Skeletal muscle satellite cell (primary cell): ENCODE measurements around the gene SV2B.

Experiments
- H3K27me3 ChIP-seq: 2 replicates; pipeline ENCODE4 v1.7.0; 2013; ENCODE audit warnings: low read length; ENCODE audit not compliant: control insufficient read depth, insufficient read depth
- H3K36me3 ChIP-seq: 2 replicates; pipeline ENCODE4 v1.7.0; 2013; ENCODE audit warnings: mild to moderate bottlenecking, control low read depth, low read length; ENCODE audit not compliant: insufficient read depth
- H3K4me1 ChIP-seq: 2 replicates; pipeline ENCODE4 v1.7.0; 2013; ENCODE audit warnings: low read length; ENCODE audit not compliant: control insufficient read depth, insufficient read depth
- H3K4me2 ChIP-seq: 2 replicates; pipeline ENCODE4 v1.7.0; 2013; ENCODE audit warnings: mild to moderate bottlenecking, low read length
- H3K4me3 ChIP-seq: 2 replicates; pipeline ENCODE4 v1.7.0; 2013; ENCODE audit warnings: low read length
- H3K9ac ChIP-seq: 2 replicates; pipeline ENCODE4 v1.7.0; 2013; ENCODE audit warnings: mild to moderate bottlenecking, low read depth, low read length, moderate library complexity
- H3K9me3 ChIP-seq: replicated peaks from 2 replicates; pipeline ENCODE4 v1.7.0; 2013; ENCODE audit warnings: mild to moderate bottlenecking, control low read depth, low read length

SV2B gene

DNA sequence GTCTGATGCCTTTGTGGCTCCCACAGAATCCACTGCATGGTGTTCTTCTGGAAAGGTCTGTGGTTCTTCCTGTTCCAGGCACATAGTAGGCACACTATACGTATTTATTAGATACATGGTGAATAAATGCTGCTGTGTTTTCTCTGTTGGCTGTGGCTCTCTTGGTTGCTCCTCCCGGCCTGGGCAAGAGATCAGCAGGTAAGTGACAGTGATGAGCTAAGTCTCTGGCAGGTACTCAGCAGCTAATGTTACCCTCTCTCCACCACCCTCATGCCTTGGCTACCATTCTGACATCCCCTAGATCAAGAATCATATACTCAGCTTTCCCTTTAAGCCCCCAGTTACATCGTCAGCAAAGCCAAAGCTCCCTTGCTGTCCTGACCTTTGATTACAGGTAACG, 8.4 kb downstream of the SV2B start:
- no peaks in the 10 kb centered on the region for H3K36me3 ChIP-seq
- no peaks in the 10 kb centered on the region for H3K9me3 ChIP-seq
- H3K9ac ChIP-seq = no peak overlapping the region
- no peak overlapping the region for H3K4me2 ChIP-seq
- no peak overlapping the region for H3K4me3 ChIP-seq
- peaks cover 6% of the 10 kb centered on the region for H3K27me3 ChIP-seq
- no peaks in the 10 kb centered on the region for H3K4me1 ChIP-seq

DNA sequence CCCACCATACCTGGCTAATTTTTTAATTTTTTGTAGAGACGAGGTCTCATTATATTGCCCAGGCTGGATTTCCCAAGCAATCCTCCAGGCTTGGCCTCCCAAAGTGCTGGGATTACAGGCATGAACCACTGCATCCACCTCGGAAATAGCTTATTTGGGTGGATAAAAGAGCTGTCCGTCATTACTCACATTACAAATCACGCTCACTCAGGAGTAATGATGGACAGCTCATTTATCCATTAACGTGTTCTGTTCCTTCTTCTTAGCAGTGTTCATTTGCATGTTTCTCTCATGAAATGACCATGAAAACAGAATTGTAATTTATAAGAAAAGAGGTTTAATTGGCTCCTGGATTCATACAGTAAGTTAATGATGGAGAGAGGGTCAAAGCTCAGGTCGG, 9.8 kb downstream of the SV2B start:
- H3K36me3 ChIP-seq = no peaks in the 10 kb centered on the region
- no peak overlapping the region for H3K4me3 ChIP-seq
- H3K27me3 ChIP-seq = no peaks in the 10 kb centered on the region
- H3K9me3 ChIP-seq = no peaks in the 10 kb centered on the region
- no peaks in the 10 kb centered on the region for H3K4me1 ChIP-seq
- no peak overlapping the region for H3K9ac ChIP-seq
- no peak overlapping the region for H3K4me2 ChIP-seq

DNA sequence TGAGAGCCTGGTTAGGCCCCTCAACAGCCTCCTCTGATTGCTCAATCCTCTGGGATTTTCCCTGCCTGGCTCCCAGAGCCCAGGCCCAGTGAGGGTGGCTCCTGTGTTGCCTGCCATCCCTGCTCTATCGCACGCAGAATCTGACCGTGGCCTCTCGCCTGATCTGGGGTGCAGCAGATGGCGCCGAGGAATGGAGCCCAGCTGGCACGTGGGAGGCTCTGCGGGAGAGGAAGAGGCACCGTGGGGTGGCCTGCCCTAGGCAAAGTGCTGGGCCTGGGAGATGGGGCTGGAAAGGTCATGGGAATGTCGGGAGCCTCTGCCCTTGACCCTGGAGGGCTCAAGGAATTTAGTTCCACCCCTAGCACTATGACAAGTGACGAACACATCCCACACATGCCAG, 10.3 kb downstream of the SV2B start:
- Histone ChIP-seq H3K9me3 (no peaks in the 10 kb centered on the region), H3K27me3 (no peaks in the 10 kb centered on the region), H3K4me1 (no peaks in the 10 kb centered on the region), H3K4me2 (no peak overlapping the region), H3K36me3 (no peaks in the 10 kb centered on the region), H3K4me3 (no peak overlapping the region), H3K9ac (no peak overlapping the region)

DNA sequence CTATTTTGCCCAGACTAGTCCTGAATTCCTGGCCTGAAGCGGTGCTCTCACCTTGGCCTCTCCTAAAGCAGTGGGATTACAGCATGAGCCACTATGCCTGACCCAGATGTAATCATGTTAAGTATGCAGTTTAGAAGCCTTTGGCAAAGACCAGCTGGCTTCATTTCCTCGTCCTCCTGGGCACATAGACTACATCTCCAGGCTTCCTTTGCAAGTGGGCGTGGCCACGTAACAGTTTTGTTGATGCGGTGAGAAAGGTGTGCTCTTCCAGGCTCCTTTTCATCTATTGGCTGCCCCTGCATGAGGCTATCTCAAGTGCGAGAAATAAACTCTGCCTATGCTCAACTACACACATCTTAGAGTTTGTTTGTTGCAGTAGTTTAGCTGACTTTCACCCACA, 13.0 kb downstream of the SV2B start:
- no peaks in the 10 kb centered on the region for H3K36me3 ChIP-seq
- no peak overlapping the region for H3K4me3 ChIP-seq
- no peak overlapping the region for H3K4me2 ChIP-seq
- no peaks in the 10 kb centered on the region for H3K27me3 ChIP-seq
- no peak overlapping the region for H3K9ac ChIP-seq
- no peaks in the 10 kb centered on the region for H3K9me3 ChIP-seq
- H3K4me1 ChIP-seq = no peaks in the 10 kb centered on the region

DNA sequence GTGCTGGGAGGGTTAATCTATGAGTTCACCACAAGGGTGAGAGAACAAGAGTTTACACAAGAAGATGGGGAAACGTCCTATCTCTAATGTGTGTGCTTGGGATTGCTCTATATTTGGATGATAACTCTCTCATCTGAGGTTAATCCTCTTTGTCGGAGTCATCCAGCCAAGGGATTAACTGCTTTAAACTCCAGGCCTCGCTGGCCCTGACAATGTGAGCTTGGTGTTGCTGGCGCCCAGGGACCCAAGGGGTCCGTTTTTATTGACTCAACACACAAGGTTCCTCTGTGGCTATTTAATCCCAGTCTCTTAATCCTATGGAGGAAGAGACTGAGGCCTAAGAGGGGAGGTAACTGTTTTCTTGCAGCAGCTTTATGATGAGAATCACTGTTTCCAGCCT, 14.2 kb downstream of the SV2B start:
- Histone ChIP-seq H3K27me3 (no peaks in the 10 kb centered on the region), H3K9ac (no peak overlapping the region), H3K4me1 (no peaks in the 10 kb centered on the region), H3K36me3 (no peaks in the 10 kb centered on the region), H3K9me3 (no peaks in the 10 kb centered on the region), H3K4me2 (no peak overlapping the region), H3K4me3 (no peak overlapping the region)

DNA sequence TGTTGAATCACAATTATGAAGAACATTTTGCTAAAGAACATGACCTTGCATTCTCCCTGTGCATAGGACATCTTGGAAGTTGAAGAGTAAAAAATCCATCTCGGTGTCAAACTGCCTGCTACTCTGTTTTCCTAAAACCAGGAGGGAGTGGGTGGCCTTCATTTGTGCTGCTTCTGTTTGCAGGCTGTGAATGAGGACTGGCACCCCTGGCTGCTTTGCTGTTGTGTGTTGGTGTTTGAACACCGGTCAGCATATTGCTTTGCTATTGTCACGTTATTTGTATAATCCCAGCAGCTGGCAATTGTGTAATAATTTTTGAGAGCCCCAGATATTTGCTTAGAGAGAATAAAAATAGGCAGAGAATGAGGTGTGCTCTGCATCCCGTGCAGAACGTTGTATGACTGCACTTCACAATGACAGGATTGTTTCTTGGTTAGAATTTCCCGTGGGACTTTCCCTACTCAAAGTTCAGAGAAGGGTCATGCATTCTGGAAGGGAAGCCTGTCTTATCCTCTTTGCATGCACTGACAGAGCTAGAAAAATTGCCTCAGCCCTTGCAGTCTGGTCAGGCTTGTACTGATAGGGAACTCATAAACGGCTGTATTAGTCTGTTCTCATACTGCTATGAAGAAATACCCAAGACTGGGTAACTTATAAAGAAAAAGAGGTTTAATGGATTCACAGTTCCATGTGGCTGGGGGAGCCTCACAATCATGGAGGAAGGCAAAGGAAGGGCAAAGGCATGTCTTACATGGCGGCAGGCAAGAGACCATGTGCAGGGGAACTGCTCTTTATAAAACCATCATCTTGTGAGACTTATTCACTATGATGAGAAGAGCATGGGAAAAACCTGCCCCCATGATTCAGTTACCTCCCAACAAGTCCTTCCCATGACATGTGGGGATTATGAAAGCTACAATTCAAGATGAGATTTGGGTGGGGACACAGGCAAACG, 16.3 kb downstream of the SV2B start:
- Histone ChIP-seq H3K4me2 (no peak overlapping the region), H3K4me1 (no peaks in the 10 kb centered on the region), H3K4me3 (no peak overlapping the region), H3K9ac (no peak overlapping the region), H3K9me3 (no peaks in the 10 kb centered on the region), H3K36me3 (no peaks in the 10 kb centered on the region), H3K27me3 (no peaks in the 10 kb centered on the region)

DNA sequence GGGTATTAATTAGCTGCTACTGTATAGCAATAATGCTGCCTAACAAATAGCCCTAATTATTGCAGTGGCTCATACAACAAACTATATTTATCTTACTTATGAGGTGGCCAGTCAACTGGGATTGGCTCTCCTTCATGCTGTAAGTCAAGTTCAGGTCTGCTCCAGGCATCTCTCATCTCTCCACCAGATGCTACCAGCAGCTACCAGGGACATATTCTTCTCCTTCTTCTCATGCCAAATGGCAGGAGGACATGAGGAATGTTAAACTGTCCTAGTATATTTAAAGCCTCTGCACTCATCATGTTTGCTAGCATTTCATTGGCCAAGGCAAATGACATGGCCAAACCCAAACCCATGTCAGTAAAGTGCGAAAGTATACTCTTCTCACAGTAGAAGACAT, 17.3 kb downstream of the SV2B start:
- H3K36me3 ChIP-seq = no peaks in the 10 kb centered on the region
- H3K9ac ChIP-seq = no peak overlapping the region
- H3K27me3 ChIP-seq = peaks cover 2% of the 10 kb centered on the region
- H3K4me3 ChIP-seq = no peak overlapping the region
- H3K9me3 ChIP-seq = no peaks in the 10 kb centered on the region
- no peaks in the 10 kb centered on the region for H3K4me1 ChIP-seq
- H3K4me2 ChIP-seq = no peak overlapping the region

DNA sequence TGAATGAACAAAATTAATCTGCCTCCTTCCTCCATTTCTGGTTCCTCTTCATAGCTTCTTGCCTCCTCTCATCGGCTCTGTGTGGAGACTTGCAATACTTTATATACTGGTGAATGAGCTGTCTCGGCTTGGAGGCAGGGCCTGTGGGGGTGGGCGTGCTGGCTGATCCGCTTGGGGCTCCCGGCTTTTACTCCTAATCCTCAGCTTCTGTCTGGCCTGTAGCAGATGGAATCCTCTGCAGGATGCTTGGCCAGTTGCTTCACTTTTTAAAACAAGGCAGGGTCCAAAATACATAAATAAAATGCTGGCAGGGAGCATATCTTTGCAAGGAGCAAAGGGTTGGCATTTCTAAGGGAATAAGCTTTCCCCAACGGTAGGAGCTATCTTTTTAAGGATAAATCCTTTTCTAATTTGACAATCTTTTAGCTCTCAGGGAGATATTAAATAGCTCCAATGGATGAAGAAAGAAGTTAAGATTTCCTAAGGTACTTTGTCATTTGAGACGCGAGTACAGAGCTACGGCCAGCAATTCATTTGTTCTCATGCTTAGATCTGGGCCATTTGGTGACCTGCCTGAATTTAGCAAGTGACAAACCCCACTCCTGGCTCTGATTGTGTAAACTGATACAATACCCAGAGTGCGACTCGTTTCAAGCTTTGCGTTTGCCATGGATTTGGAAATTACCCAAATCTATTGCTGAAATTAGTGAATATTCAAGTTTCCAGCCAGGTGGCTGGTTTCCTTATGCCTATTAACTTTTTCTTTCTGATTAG, 18.9 kb downstream of the SV2B start:
- H3K4me2 ChIP-seq = no peak overlapping the region
- no peaks in the 10 kb centered on the region for H3K9me3 ChIP-seq
- H3K4me1 ChIP-seq = no peaks in the 10 kb centered on the region
- no peak overlapping the region for H3K4me3 ChIP-seq
- H3K36me3 ChIP-seq = no peaks in the 10 kb centered on the region
- H3K9ac ChIP-seq = no peak overlapping the region
- H3K27me3 ChIP-seq = peaks cover 2% of the 10 kb centered on the region

DNA sequence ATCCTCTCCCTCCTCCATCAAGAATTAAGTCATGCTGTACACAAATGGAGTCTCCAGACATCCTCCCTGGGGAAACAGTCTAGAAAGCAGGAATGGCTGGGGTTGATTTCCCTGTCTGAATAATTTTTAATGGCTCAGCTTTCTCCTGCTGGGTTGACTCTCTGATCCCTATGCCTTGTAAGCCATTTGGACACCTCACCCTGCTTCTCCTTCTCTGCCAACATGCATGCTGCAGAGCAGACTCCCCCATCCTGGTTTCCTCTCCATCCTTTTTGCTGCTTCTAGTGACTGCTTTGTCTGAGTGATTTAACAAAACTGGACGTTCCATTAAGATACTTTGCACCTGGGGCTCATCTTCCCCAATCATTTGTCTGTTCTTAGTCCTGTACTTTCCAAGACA, 22.2 kb downstream of the SV2B start:
- Histone ChIP-seq H3K9ac (no peak overlapping the region), H3K4me1 (no peaks in the 10 kb centered on the region), H3K4me2 (no peak overlapping the region), H3K4me3 (no peak overlapping the region), H3K27me3 (peaks cover 6% of the 10 kb centered on the region), H3K36me3 (no peaks in the 10 kb centered on the region), H3K9me3 (no peaks in the 10 kb centered on the region)

DNA sequence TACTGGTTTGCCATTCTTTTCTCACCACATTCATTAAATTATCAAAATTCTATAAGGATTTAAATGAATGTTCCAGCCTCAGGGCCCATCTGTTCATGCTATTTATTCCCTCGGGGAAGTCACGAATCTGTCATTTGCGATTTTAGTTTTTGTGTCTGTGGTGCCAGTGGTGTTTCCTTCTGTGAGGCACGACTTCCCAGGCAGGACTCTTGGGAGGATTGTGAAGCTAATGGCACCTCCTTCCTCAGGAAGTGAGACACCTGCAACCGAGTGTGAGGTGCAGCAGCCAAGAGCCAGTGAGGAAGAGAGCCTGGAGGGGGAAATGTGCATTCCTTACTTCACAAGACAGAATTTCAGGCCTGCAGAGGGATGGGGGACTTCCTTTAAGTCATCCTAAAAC, 24.1 kb downstream of the SV2B start:
- Histone ChIP-seq H3K4me3 (no peak overlapping the region), H3K27me3 (peaks cover 10% of the 10 kb centered on the region), H3K36me3 (no peaks in the 10 kb centered on the region), H3K4me1 (no peaks in the 10 kb centered on the region), H3K4me2 (no peak overlapping the region), H3K9ac (no peak overlapping the region), H3K9me3 (no peaks in the 10 kb centered on the region)

DNA sequence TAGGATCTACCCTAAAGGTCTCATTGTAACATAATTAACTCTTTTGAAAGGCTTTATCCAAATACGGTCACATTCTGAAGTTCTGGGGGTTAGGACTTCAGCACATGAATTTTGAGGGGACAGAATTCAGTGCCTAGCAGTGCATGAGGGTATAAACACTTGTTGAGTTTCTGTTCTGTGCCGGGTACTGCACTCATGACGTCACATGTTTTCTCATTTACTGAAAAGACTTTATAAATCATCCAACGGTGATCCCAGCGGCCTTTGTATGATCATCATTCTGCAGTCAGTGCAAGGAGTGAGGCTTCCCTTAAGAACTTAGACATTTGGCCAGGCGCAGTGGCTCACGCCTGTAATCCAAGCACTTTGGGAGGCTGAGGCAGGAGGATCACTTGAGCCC, 25.1 kb downstream of the SV2B start:
- Histone ChIP-seq H3K27me3 (peaks cover 10% of the 10 kb centered on the region), H3K36me3 (no peaks in the 10 kb centered on the region), H3K9ac (no peak overlapping the region), H3K4me3 (no peak overlapping the region), H3K4me1 (no peaks in the 10 kb centered on the region), H3K4me2 (no peak overlapping the region), H3K9me3 (no peaks in the 10 kb centered on the region)
